HG03139 (cell line): ENCODE data around the gene PPFIA4.
A peak's percentile ranks its signal among the peaks of the same experiment; 100 is the strongest.
"Not testable (repeated sequence)": the region's sequence is repeated elsewhere in the genome, so short reads cannot be mapped to it uniquely, and the experiment has no call there.

Source experiments
- ATAC-seq: cut with Tn5 transposase; IDR thresholded peaks from one replicate; pipeline ENCODE4 v1.9.1; 2021; ENCODE audit not compliant: unreplicated experiment

Gene PPFIA4

GRCh38 chr1:203017061-203017460, 9.2 kb upstream of the PPFIA4 start:
- no peak for ATAC-seq

GRCh38 chr1:203017692-203018091, 8.6 kb upstream of the PPFIA4 start:
- ATAC-seq: no peak

- not testable (repeated sequence) for ATAC-seq
These were observed 3.4 kb upstream of the PPFIA4 start for GRCh38 chr1:203022855-203023254.

- no peak for ATAC-seq
These were observed 633 bp upstream of the PPFIA4 start for GRCh38 chr1:203025686-203026030.

GRCh38 chr1:203026666-203027663, 674 bp downstream of the PPFIA4 start:
- ATAC-seq: peak; percentile 15

GRCh38 chr1:203028067-203028783, 1.9 kb downstream of the PPFIA4 start:
- ATAC-seq: no peak

GRCh38 chr1:203028784-203029553, 2.7 kb downstream of the PPFIA4 start:
- ATAC-seq: no peak

GRCh38 chr1:203031467-203031866, 5.2 kb downstream of the PPFIA4 start:
- ATAC-seq: no peak

- ATAC-seq: no peak
These were observed 7.0 kb downstream of the PPFIA4 start for GRCh38 chr1:203033287-203033686.

- no peak for ATAC-seq
These were observed 7.6 kb downstream of the PPFIA4 start for GRCh38 chr1:203033917-203034316.

- no peak for ATAC-seq
These were observed 8.3 kb downstream of the PPFIA4 start for GRCh38 chr1:203034422-203035110.

- ATAC-seq: no peak
These were observed 9.1 kb downstream of the PPFIA4 start for GRCh38 chr1:203035111-203036000.

- ATAC-seq: no peak
These were observed 9.8 kb downstream of the PPFIA4 start for GRCh38 chr1:203036135-203036534.

GRCh38 chr1:203036537-203036936, 10.2 kb downstream of the PPFIA4 start:
- ATAC-seq: no peak

- no peak for ATAC-seq
These were observed 11.4 kb downstream of the PPFIA4 start for GRCh38 chr1:203037509-203038190.

- ATAC-seq: no peak
These were observed 12.0 kb downstream of the PPFIA4 start for GRCh38 chr1:203038217-203038741.

- ATAC-seq: no peak
These were observed 12.8 kb downstream of the PPFIA4 start for GRCh38 chr1:203038891-203039608.
